HCT116 (cell line): Measurements from ENCODE around the gene COMMD10. TPM values are rescaled to one million over a fixed set of nuclear protein-coding genes. Genes with fewer than 3 reads are reported as not detected.

Experiments
- ATAC-seq: fragments of 200-7000 bp; cut with Tn5 transposase; 2 replicates; pipeline ENCODE4 v1.9.1; 2020; ENCODE audit warnings: mild to moderate bottlenecking, moderate library complexity
- BruUV-seq: library from RNA; stranded (reverse); fragments of 400-500 nt; replicated peaks from 2 replicates; lab custom pipeline; 2021; lab: Mats Ljungman, UMichigan
- CTCF ChIA-PET: fragments of 300-600 bp; sonication (Branson Sonifier 250); formaldehyde crosslinking; loops from one replicate; lab custom pipeline; 2021; ENCODE audit warnings: antibody characterized with exemption; lab: Charles Lee
- POLR2A ChIA-PET: fragments of 300-600, 350-600 bp; sonication (Branson Sonifier 250); formaldehyde crosslinking; loops from one replicate; lab custom pipeline; 2021; ENCODE audit warnings: antibody characterized with exemption; lab: Charles Lee
- RAD21 ChIA-PET, 2 experiments: fragments of 300-600 bp; sonication (Branson Sonifier 250); formaldehyde crosslinking; loops; one replicate each; lab custom pipeline; 2023; ENCODE audit warnings: low total read pairs in 2 of 2; ENCODE audit not compliant: uncharacterized antibody in 2 of 2, unreplicated experiment in 2 of 2, low non-redundant PET in 1 of 2; lab: Charles Lee
- DNase-seq: peaks from one replicate; pipeline ENCODE4 v3.0.0-alpha.2; 2010; ENCODE audit warnings: low read depth, low spot score
- H2AFZ ChIP-seq: fragments of 200-600 bp; shearing (Covaris generic), sonication (generic); 2 replicates; pipeline ENCODE4 v1.6.1; 2017; ENCODE audit warnings: low read depth, mixed run types, mixed read lengths, antibody characterized with exemption, low read length; ENCODE audit not compliant: poor library complexity, severe bottlenecking
- H3K27ac ChIP-seq: 2 replicates; pipeline ENCODE4 v1.5.1; 2012; ENCODE audit warnings: low read depth, low read length
- H3K27me3 ChIP-seq: fragments of 200-600 bp; sonication (generic); 2 replicates; pipeline ENCODE4 v1.6.1; 2016; ENCODE audit warnings: mixed run types, low read length, mixed read lengths; ENCODE audit not compliant: insufficient read depth
- H3K36me3 ChIP-seq, 2 experiments: fragments of 200-500 bp in 1 of 2; fragments of 200-600 bp in 1 of 2; sonication (Bioruptor generic) in 1 of 2; sonication (generic) in 1 of 2; 2 replicates each; pipeline versions ENCODE4 v1.5.1 to v1.6.1; 2014 to 2016; ENCODE audit warnings: low read length in 2 of 2, inconsistent platforms in 1 of 2, mixed read lengths in 1 of 2, mixed run types in 1 of 2; ENCODE audit not compliant: insufficient read depth in 2 of 2, control insufficient read depth in 1 of 2
- H3K4me1 ChIP-seq, 2 experiments: fragments of 200-600 bp in 1 of 2; sonication (generic) in 1 of 2; 2 replicates each; pipeline versions ENCODE4 v1.5.1 to v1.6.1; 2012 to 2017; ENCODE audit warnings: low read length in 2 of 2, inconsistent platforms in 1 of 2, mild to moderate bottlenecking in 1 of 2, mixed read lengths in 1 of 2, mixed run types in 1 of 2, moderate library complexity in 1 of 2; ENCODE audit not compliant: insufficient read depth in 2 of 2, control insufficient read depth in 1 of 2
- H3K4me2 ChIP-seq: fragments of 200-600 bp; sonication (generic); 2 replicates; pipeline ENCODE4 v1.6.1; 2017; ENCODE audit warnings: mixed run types, low read length, mixed read lengths
- H3K4me3 ChIP-seq, 2 experiments: fragments of 200-600 bp in 1 of 2; sonication (generic) in 1 of 2; replicated peaks in 1 of 2; 2 replicates each; pipeline ENCODE4 v1.5.1; 2011 to 2016; ENCODE audit warnings: low read length in 2 of 2, control low read depth in 1 of 2, low read depth in 1 of 2, mild to moderate bottlenecking in 1 of 2, mixed read lengths in 1 of 2, mixed run types in 1 of 2
- H3K79me2 ChIP-seq: fragments of 200-600 bp; sonication (generic); 2 replicates; pipeline ENCODE4 v1.6.1; 2017; ENCODE audit warnings: mild to moderate bottlenecking, mixed run types, low read length, moderate library complexity, mixed read lengths; ENCODE audit not compliant: insufficient read depth
- H3K9ac ChIP-seq: fragments of 200-600 bp; sonication (generic); 2 replicates; pipeline ENCODE4 v1.6.1; 2016; ENCODE audit warnings: low read length, mixed read lengths
- H3K9me2 ChIP-seq: fragments of 200-600 bp; sonication (generic), shearing (Covaris generic); 2 replicates; pipeline ENCODE4 v1.6.1; 2017; ENCODE audit warnings: mixed run types, mild to moderate bottlenecking, moderate library complexity; ENCODE audit not compliant: insufficient read depth
- H3K9me3 ChIP-seq, 2 experiments: fragments of 200-500 bp in 1 of 2; fragments of 200-600 bp in 1 of 2; sonication (Bioruptor generic) in 1 of 2; sonication (generic) in 1 of 2; 2 replicates each; pipeline ENCODE4 v1.6.1; 2014 to 2017; ENCODE audit warnings: low read length in 2 of 2, mixed read lengths in 2 of 2, inconsistent platforms in 1 of 2, low read depth in 1 of 2, mild to moderate bottlenecking in 1 of 2, mixed run types in 1 of 2, moderate library complexity in 1 of 2; ENCODE audit not compliant: control insufficient read depth in 1 of 2, insufficient read depth in 1 of 2
- H4K20me1 ChIP-seq: fragments of 200-600 bp; sonication (generic), shearing (Covaris generic); 2 replicates; pipeline ENCODE4 v1.6.1; 2017; ENCODE audit warnings: mixed run types, mild to moderate bottlenecking, moderate library complexity; ENCODE audit not compliant: insufficient read depth
- CBX3 ChIP-seq: IDR thresholded peaks from 2 replicates; pipeline ENCODE4 v1.6.1; 2012; ENCODE audit warnings: low read depth
- EGR1 ChIP-seq: IDR thresholded peaks from 2 replicates; pipeline ENCODE4 v1.6.1; 2012; ENCODE audit warnings: low read depth
- EZH2 ChIP-seq: fragments of 200-600 bp; sonication (generic); IDR thresholded peaks from 2 replicates; pipeline ENCODE4 v1.6.1; 2017; ENCODE audit warnings: antibody characterized with exemption, mixed run types
- FOSL1 ChIP-seq: IDR thresholded peaks from 2 replicates; pipeline ENCODE4 v1.6.1; 2012; ENCODE audit warnings: low read depth
- JUND ChIP-seq: IDR thresholded peaks from 2 replicates; pipeline ENCODE4 v1.6.1; 2012
- MAX ChIP-seq: IDR thresholded peaks from 2 replicates; pipeline ENCODE4 v1.6.1; 2012
- POLR2AphosphoS5 ChIP-seq: IDR thresholded peaks from 2 replicates; pipeline ENCODE4 v1.6.1; 2011; ENCODE audit warnings: mild to moderate bottlenecking, low read depth, low read length, moderate library complexity
- RAD21 ChIP-seq: IDR thresholded peaks from 2 replicates; pipeline ENCODE4 v1.6.1; 2012; ENCODE audit warnings: low read depth, mild to moderate bottlenecking
- REST ChIP-seq: IDR thresholded peaks from 2 replicates; pipeline ENCODE4 v1.6.1; 2012; ENCODE audit warnings: low read depth
- SIN3A ChIP-seq: IDR thresholded peaks from 2 replicates; pipeline ENCODE4 v1.6.1; 2012; ENCODE audit warnings: low read depth
- SP1 ChIP-seq: IDR thresholded peaks from 2 replicates; pipeline ENCODE4 v1.6.1; 2012; ENCODE audit warnings: low read depth
- SRF ChIP-seq: IDR thresholded peaks from 2 replicates; pipeline ENCODE4 v1.6.1; 2012; ENCODE audit warnings: low read depth
- TCF7L2 ChIP-seq: IDR thresholded peaks from 2 replicates; pipeline ENCODE4 v1.7.0; 2011; ENCODE audit warnings: borderline replicate concordance, inconsistent platforms; ENCODE audit not compliant: insufficient read depth, insufficient read length; ENCODE audit errors: extremely low read depth
- YY1 ChIP-seq: IDR thresholded peaks from 2 replicates; pipeline ENCODE4 v1.6.1; 2011; ENCODE audit warnings: low read length, low read depth, moderate library complexity, mild to moderate bottlenecking; ENCODE audit not compliant: insufficient replicate concordance; ENCODE audit errors: extremely low read depth
- ZFX ChIP-seq: fragments of 450-650 bp; IDR thresholded peaks from 2 replicates; pipeline ENCODE4 v1.6.1; 2017
- ZNF274 ChIP-seq: fragments of 200-500 bp; sonication (Bioruptor generic); IDR thresholded peaks from 2 replicates; pipeline ENCODE4 v1.6.1; 2014; ENCODE audit warnings: mild to moderate bottlenecking, low read depth, low read length, inconsistent platforms
- intact Hi-C: fragments of 100-400 bp; cut with micrococcal nuclease; formaldehyde crosslinking; loops from 2 replicates; pipeline ENCODE4 v1.10.0; 2022
- total RNA-seq: library from RNA; stranded (reverse); gene quantifications from one replicate; pipeline ENCODE4 v1.2.1, GENCODE V29; 2021; ENCODE audit not compliant: unreplicated experiment
- TF ChIP-seq, protein P1 (sequence below), 3 experiments: fragments of 200-600 bp in 1 of 3; sonication (generic) in 1 of 3; IDR thresholded peaks in 2 of 3; conservative IDR thresholded peaks in 1 of 3; 2 replicates each; pipeline ENCODE4 v1.5.1; 2012 to 2017; ENCODE audit warnings: low read depth in 2 of 3, low read length in 2 of 3, antibody characterized with exemption in 1 of 3, borderline replicate concordance in 1 of 3, control low read depth in 1 of 3, mild to moderate bottlenecking in 1 of 3, mixed read lengths in 1 of 3, mixed run types in 1 of 3, moderate library complexity in 1 of 3; ENCODE audit not compliant: insufficient read depth in 1 of 3

The COMMD10 gene
- total RNA-seq, 1 experiment from 2014 or later: 35.3 TPM

DNA sequence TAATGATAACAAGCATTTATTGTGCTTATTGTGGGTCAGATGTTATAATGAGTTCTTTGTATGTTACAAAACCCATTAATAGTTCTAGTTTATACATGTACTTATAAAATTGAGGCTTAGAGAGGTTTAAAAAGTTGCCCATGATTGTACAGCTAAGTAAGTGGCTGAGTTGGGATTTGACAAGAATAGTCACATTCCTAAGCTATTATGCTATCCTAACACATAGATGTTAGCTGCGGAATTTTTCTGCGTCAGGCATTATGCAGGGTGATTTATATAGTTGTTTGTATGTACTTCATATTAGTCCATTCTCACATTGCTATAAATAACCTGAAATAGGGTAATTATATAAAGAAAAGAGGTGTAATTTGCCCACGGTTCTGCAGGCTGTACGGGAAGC lies 12.5 kb downstream of the COMMD10 start:
- DNase-seq (no peak), ATAC-seq (no peak)
- H3K9me2 ChIP-seq: no peaks in the 10 kb centered on the region
- H3K4me3 ChIP-seq: no peak overlapping the region
- H3K9ac ChIP-seq: no peak overlapping the region
- intact Hi-C loops: no loop called here
- H4K20me1 ChIP-seq: no peaks in the 10 kb centered on the region
- no peaks in the 10 kb centered on the region for H3K4me1 ChIP-seq
- H2AFZ ChIP-seq: no peak overlapping the region
- H3K79me2 ChIP-seq: no peaks in the 10 kb centered on the region
- BruUV-seq: no TSS peak
- RAD21 ChIA-PET: no interaction called here
- peaks cover 9 to 48% of the 10 kb centered on the region in 2 experiments; a peak in 3 of 4 replicates for H3K36me3 ChIP-seq
- H3K27me3 ChIP-seq: no peaks in the 10 kb centered on the region
- no peak overlapping the region for H3K4me2 ChIP-seq
- TF ChIP-seq SRF (no peak), YY1 (no peak), CBX3 (no peak), ZNF274 (no peak)
- TF ChIP-seq, protein P1, sequence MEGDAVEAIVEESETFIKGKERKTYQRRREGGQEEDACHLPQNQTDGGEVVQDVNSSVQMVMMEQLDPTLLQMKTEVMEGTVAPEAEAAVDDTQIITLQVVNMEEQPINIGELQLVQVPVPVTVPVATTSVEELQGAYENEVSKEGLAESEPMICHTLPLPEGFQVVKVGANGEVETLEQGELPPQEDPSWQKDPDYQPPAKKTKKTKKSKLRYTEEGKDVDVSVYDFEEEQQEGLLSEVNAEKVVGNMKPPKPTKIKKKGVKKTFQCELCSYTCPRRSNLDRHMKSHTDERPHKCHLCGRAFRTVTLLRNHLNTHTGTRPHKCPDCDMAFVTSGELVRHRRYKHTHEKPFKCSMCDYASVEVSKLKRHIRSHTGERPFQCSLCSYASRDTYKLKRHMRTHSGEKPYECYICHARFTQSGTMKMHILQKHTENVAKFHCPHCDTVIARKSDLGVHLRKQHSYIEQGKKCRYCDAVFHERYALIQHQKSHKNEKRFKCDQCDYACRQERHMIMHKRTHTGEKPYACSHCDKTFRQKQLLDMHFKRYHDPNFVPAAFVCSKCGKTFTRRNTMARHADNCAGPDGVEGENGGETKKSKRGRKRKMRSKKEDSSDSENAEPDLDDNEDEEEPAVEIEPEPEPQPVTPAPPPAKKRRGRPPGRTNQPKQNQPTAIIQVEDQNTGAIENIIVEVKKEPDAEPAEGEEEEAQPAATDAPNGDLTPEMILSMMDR (IDR thresholded peaks at IDR 0.05 in 2 of 3, conservative IDR thresholded peaks at IDR 0.05 in 1 of 3; ENCODE audit: borderline replicate concordance in 1 of 3, insufficient read depth in 1 of 3, low read depth in 2 of 3, low read length in 2 of 3): no peak
- TF ChIP-seq, all 23 proteins: peak for 0
- POLR2A ChIA-PET: interaction anchor here (1.2 kb wide), 1 partner anchor 13 kb away, joined by 4 read pairs; the partner anchor contains the start of gene COMMD10
- no peak overlapping the region for H3K27ac ChIP-seq
- H3K9me3 ChIP-seq: no peaks in the 10 kb centered on the region
- CTCF ChIA-PET: no interaction called here

DNA sequence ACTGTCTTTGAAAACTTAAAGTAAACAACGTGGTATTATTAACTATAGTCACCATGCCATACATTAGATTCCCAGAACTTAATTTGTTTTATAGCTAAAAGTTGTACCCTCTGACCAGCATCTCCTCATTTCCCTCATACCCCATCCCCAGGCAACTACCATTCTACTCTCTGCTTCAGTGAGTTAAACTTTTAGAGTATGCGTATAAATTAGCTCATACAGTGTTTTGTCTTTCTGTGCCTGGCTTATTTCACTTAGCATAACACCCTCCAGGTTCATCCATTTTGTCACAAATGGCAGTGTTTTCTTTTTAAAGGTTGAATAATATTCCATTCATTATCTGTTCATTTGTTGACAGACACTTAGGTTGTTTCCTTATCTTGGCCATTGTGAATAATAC lies 14.2 kb downstream of the COMMD10 start:
- Histone ChIP-seq H3K4me1 (no peaks in the 10 kb centered on the region), H4K20me1 (no peaks in the 10 kb centered on the region), H3K9ac (no peak overlapping the region), H3K36me3 (peaks cover 0 to 31% of the 10 kb centered on the region in 2 experiments; a peak in 2 of 4 replicates), H3K9me2 (no peaks in the 10 kb centered on the region), H2AFZ (no peak overlapping the region), H3K4me2 (no peak overlapping the region), H3K9me3 (no peaks in the 10 kb centered on the region), H3K4me3 (no peak overlapping the region), H3K27me3 (no peaks in the 10 kb centered on the region), H3K27ac (no peak overlapping the region), H3K79me2 (no peaks in the 10 kb centered on the region)
- TF ChIP-seq ZFX: no peak
- no peak for TF ChIP-seq MAX
- TF ChIP-seq FOSL1: no peak
- no peak for TF ChIP-seq EZH2
- no peak for TF ChIP-seq POLR2AphosphoS5
- no peak for TF ChIP-seq ZNF274
- TF ChIP-seq SIN3A: no peak
- TF ChIP-seq RAD21: no peak
- TF ChIP-seq TCF7L2: no peak
- no peak for TF ChIP-seq JUND
- no peak for TF ChIP-seq EGR1
- TF ChIP-seq SP1: no peak
- no peak for TF ChIP-seq CBX3
- TF ChIP-seq REST: no peak
- CTCF ChIA-PET: no interaction called here
- BruUV-seq: no TSS peak
- POLR2A ChIA-PET: no interaction called here
- DNase-seq (no peak), ATAC-seq (no peak)
- intact Hi-C loops: no loop called here
- RAD21 ChIA-PET: no interaction called here
